HG02973 (cell line): ENCODE measurements around the gene EML6.

Experiments
- ATAC-seq: cut with Tn5 transposase; IDR thresholded peaks from one replicate; pipeline ENCODE4 v1.9.1; 2021; ENCODE audit warnings: moderate library complexity; ENCODE audit not compliant: unreplicated experiment

EML6 gene

GRCh38 chr2:54939446-54940118, 216.1 kb downstream of the EML6 start:
- ATAC-seq = no peak

GRCh38 chr2:54940723-54941122, 217.3 kb downstream of the EML6 start:
- ATAC-seq = no peak

DNA sequence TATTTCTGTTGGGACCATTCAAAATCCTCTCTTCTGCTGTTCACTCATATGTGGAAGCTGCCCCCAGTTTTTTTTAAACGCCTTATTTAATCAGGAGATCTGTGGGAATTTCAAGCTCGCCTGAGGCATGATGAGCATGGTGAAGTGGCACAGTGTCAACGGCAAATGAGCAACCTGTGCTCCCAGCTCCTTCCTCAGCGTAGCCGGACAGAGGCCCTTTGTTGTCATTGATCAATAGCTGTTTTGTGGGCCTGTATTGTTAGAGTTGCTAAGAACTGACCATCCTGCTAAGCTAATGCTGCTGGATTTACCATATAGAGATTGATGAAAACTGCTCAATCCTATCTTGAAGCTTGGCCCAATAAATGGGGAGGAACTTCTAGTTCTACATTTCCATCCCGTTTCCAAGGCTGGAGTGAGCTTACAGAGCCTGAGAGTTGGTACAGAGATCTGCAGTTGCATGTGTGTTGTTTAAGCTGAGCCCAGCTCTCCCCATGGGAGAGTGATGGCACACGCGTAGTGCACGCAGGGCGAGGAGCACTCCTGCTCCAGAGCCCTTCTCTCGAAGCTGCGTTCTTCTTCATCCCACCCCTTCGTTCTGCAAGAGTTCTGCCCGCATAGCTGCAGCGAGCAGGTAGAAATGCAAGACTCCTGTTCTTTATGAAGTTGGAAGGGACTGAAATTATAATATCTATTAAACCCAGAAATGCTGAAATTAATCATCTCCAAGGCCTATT, 218.0 kb downstream of the EML6 start:
- ATAC-seq = no peak

- no peak for ATAC-seq
Observed at GRCh38 chr2:54942373-54942772, 218.9 kb downstream of the EML6 start.

DNA sequence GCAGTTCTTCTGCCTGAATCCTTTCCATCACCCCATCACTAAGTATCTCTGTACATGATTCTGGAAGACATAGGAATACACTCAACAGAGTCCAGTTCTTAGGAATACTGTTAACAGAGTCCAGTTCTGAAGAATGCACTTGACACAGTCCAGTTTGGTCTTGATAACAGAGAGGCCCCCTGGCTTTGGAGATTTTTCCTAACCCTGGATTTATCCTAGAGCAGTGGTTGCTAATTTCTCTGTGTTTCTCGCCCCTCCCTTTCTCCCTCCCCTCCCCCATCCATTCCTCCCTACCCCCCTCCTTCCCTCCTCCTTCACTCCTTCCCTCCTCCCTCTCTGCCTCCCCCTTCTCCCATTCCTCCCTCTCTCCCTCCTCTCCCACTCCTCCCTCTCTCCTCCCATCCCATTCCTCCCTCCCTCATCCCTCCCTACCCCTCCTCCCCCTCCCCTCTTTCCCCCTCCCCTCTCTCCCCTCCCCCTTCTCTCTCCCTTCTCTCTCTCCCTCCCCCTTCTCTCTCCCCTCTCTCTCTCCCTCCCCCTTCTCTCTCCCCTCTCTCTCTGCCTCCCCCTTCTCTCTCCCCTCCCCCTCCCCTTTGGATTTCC, 221.4 kb downstream of the EML6 start:
- no peak for ATAC-seq

DNA sequence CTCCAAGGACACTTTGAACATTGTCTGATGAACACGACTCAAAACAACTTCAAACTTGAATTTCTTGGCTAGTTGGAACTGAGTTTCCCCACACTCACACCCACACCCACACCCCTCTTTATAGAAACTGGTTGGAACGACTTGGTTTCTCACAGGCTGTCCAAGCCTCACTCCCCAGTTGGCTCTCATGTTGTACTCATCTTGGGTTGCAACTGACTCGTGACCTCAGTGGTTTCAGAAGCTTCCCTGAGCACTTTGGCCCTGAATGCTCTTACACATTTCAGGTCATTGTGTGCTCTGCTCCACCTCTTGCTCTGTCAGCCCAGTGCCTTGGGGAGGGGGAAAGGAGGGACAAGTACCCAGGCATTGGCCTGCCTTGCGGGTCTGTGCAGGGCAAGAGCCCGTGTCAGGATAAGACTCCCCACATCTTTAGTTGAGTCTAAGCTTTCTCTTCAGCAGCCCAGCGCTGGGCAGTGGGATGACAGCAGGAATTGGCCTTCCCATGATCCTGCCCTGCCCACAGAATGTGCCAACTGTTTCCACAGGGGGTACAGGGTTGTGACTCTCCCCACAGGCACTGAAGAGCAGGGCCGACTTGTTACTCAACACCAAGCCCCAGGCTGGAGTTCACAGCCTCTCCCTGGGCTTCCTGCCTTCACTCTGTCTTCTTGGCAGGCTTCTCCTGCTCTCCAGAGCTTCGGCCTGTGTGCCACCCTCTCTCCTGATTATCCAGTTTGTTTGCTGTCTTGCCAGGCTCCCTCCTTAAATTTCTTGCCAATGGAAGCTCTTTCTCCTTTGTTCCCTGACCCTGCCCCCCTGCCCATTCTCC, 222.1 kb downstream of the EML6 start:
- no peak for ATAC-seq

DNA sequence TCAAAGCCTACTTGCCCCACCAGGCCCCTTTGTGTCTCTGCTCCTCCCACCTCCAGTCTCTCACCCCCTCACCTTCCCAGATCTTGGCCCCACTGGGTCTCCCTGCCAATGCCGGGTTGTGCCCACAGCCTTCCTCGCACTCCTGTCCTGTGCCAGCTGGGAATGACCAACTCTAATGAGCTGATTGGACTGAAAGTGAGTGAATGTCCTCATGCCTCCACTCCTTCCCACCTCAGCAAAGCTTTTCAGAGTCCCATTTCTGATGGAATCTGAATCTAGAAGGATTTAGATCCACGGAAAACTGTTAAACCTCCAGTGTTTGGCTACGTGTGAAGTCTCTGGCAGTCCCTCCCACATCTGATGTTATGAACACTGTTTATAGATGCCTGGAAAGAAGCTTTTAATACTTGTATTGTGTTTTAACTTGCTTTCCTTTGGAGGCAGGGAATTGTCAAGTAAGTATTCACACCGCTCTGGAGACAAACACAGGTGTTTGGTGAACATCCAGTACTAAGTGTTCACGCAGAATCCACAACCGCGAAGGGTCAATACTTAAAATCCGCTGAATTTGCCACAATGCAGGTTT, 222.9 kb downstream of the EML6 start:
- no peak for ATAC-seq

GRCh38 chr2:54947136-54947535, 223.7 kb downstream of the EML6 start:
- no peak for ATAC-seq

DNA sequence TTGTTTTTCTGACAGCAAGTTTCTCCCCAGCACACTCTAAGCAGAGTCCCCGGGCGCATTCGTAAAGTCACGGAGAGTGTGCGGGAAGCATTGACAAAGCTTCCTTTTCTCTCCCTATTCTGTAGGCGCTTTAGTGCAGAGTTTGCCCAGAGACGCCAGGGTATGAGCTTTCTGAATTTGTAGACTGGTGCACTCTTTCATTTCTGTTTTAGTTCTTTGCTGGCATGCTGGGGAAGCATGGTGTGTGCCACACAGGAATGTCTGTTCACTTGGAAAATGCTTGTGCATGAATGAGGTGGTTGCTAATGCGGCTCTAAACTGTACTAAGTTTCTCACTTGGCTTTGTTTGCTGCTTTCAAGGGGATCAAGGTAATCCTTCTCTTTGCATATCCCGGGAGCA, 224.2 kb downstream of the EML6 start:
- ATAC-seq = no peak

DNA sequence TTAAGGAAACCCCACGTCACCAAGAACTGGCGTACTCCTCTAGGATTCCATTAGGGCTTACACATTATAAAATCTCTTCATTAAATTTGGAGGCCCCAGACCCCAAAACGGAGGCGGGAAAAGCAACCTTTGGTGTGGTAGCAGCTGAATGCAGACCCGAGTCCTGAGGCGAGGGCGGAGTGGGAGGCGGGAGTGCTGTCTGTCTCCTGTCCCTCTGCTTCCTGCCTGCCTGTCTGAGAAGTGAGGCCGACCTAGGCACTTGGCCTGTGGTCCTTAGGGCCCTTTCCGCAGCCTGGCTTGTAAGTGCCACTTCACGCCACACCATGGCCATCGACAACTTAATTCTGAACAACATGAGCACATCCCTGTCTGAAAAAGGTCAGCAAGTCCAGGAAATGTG, 224.7 kb downstream of the EML6 start:
- no peak for ATAC-seq

GRCh38 chr2:54949431-54949830, 226.0 kb downstream of the EML6 start:
- no peak for ATAC-seq

GRCh38 chr2:54950811-54951210, 227.3 kb downstream of the EML6 start:
- no peak for ATAC-seq

DNA sequence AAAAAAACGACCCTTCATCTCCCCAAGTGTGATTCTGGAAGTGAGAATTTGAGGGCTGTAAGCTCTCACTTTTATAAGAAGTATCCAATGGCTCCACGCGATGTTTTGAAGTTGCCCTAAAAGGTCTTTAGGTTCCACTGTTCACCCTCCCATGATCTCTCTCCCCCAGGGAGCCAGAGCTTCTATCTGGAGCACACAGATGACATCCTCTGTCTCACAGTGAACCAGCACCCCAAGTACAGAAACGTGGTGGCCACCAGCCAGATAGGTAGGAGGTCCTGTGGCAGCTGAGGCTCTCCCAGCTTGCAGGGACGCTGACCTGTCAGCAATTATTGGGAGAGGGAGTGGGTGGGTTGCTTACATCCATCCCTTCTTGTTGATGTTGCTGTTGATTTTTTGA, 229.0 kb downstream of the EML6 start:
- ATAC-seq = no peak

DNA sequence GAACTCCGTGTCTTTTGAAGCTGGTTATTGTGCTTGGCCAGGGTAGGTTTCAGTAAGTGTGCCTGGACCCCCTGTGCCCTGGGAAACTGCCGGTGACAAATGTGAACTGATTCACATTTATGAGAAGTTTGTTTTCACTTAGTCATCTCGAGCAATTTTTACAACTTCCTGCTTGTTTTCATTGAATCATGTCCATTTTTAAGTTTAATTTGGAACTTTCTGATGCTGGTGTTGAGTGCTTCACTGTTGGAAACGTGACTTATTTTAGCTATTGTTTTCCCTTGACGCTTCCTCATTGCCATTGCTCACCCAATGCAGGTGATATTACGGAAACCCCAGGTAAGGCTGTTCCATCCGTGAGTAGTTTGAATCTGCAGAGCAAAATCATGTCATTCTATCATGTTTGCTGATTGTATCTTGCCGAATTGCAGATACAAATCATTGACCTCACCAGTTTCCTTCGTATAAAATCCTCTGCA, 229.6 kb downstream of the EML6 start:
- no peak for ATAC-seq

DNA sequence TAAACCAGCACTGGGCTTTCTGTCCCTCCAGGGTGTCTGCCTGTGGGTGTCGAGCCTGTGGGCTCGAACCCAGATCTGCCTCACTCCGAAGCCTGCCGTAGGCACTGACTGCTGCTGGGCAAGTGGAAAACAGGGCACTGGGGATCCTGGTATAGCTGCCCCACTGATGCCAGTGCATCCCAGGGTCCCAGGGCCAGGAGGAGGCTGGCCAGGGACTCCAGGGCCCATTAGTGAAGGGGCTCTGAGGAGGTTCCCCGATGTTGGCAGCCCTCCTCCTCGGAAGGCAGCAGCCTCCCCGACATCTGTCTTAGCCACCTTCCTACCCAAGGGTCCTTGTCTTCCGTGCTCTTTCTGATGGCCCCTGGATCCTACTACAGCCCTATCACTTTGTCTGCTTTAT, 230.7 kb downstream of the EML6 start:
- no peak for ATAC-seq

DNA sequence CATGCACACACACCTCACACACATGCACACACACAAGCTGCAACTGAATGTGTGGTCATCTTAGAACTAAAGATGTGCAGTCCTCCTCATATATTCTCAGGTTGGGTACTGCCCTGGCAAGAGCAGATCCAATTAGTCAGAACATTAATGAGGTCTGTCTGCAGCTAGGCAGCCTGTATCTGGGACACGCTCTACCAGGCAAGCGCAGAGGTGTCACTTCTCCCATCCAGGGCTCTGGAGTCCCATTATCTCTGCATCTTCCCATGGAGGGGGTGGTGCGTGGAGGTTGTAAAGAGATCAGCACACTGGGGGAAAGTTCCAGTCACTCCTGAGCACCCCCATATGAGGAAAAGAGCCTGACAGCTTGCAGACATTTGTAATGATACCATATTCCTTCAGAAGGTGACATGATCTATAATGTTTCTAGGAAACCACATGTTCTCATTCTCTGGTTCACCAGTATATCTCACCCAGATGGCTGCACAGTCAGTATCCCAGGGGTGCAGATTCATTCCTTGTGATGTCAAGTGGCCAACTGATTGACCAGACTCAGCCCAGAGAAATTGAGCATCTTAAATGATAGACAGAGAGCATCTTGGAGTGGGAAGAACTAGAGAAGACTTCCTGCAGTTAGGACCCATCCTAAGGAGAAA, 231.4 kb downstream of the EML6 start:
- no peak for ATAC-seq

DNA sequence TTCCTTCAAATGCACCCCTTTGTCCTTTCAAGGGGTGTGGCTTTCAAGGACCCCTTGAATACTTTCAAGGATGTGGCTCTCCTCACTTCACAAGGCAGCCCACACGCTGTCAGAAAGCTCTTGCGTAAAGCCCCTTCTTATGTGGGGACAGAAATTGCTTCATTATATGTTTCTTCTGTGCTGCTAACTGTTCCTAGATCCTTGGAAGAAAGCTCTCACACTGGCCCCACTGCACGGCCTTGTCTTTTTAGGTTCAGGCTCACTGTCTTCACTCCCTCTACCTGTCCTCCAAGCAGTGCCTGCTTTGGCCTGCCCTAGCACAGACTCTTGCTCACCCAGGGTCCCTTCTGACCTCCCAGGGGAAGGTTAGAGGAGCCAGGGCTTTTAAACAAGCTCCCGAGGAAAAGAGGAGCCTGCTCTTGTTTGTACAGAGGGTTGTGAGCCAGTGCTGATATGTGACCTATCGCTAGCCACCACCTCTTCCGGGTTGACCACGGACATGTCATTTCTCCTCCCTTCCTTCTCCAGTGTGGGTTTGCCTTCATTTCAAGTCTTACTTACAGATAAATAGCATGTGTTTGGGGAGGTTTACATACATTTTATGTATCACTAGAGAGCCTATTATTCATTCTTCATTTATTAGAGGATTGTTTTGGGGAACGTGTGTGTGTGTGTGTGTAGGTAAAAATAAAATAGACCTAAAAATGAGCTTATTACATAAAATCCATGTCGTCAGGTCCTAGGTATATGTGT, 232.1 kb downstream of the EML6 start:
- no peak for ATAC-seq

DNA sequence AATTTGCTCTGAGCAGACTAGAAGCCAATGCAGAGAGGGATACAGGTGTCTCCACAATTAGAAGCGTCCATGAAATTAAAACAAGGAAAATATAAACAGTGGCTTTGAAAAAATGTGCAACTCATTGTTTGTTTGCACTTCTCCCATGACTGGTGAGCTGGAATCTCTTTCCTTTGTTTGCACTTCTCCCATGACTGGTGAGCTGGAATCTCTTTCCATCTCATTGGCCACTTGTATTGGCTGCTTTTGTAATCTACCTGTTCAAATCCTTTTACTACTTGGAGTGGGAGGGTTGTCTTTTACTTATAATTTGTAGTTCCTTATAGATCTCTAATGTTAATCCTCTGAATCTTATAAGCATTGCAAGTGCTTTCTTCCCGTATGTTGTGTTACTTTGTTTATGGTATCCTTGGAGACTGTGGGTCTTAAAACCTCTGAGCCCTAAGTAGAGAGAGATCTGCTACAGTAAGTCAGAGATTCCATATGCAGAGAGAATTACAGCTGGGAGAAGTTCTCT, 232.7 kb downstream of the EML6 start:
- ATAC-seq = no peak

DNA sequence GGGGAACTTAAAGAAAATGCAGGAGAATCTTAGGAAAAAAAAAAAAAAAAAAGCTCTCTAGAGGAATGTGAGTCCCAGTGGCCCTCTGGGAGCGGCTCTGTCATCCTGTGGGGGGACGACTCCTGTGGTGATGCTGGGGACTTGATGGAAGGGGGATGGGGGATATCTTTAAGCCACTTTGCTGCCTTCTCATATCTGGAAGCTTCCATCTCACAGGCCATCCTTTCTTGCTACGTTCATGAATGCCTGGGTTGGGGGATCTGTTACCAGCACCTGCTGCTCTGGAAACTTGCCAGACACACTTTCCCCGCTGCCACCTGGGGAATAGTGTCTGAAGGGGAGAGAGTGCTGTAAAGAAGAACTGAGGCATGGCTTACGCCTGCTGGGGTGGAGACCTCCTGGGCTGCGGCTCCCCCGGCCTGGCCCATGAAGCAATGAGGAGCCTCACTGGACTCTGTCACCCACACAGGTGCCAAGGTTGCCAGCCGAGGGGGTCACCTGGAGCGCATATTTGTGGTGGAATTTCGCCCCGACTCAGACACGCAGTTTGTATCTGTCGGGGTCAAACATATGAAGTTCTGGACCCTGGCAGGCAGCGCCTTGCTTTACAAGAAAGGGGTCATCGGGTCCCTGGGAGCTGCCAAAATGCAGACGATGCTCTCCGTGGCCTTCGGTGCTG, 234.0 kb downstream of the EML6 start:
- ATAC-seq = no peak
